Measurements from ENCODE around the gene GASK1A. TPM values are rescaled to one million over a fixed set of nuclear protein-coding genes. Genes with fewer than 3 reads are reported as not detected.

GASK1A gene
- total RNA-seq, 1 donor from 2014 or later, result 2.1 TPM

DNA sequence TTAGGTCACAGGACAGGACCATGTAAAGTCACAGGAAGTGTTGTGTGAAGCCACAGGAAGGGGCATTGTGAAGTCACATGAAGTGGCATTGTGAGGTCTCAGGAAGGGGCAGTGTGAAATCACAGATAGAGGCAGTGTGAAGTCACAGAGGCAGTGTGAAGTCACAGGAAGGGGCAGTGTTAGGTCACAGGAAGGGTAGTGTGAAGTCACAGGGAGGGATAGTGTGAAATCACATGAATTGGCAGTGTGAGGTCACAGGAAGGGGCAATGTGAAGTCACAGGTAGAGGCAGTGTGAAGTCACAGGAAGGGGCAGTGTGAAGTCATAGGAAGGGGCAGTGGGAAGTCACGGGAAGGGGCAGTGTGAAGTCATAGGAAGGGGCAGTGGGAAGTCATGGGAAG is 37.9 kb downstream of the GASK1A start:
- no peaks in the 10 kb centered on the region for H3K36me3 Mint-ChIP-seq (ENCODE audit: low read depth)
- no peak overlapping the region for H3K4me3 Mint-ChIP-seq
- no peaks in the 10 kb centered on the region for H3K9me3 Mint-ChIP-seq
- H3K27ac Mint-ChIP-seq (ENCODE audit: unreplicated experiment), result no peak overlapping the region
- no peaks in the 10 kb centered on the region for H3K27me3 Mint-ChIP-seq (ENCODE audit: low read depth)
- no peaks in the 10 kb centered on the region for H3K4me1 Mint-ChIP-seq
- DNase-seq (ENCODE audit: low read depth, low spot score), result no peak
- TF ChIP-seq, protein P1, sequence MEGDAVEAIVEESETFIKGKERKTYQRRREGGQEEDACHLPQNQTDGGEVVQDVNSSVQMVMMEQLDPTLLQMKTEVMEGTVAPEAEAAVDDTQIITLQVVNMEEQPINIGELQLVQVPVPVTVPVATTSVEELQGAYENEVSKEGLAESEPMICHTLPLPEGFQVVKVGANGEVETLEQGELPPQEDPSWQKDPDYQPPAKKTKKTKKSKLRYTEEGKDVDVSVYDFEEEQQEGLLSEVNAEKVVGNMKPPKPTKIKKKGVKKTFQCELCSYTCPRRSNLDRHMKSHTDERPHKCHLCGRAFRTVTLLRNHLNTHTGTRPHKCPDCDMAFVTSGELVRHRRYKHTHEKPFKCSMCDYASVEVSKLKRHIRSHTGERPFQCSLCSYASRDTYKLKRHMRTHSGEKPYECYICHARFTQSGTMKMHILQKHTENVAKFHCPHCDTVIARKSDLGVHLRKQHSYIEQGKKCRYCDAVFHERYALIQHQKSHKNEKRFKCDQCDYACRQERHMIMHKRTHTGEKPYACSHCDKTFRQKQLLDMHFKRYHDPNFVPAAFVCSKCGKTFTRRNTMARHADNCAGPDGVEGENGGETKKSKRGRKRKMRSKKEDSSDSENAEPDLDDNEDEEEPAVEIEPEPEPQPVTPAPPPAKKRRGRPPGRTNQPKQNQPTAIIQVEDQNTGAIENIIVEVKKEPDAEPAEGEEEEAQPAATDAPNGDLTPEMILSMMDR (conservative IDR thresholded peaks at IDR 0.05), result no peak

GRCh38 chr3:43017593-43018195 is 38.6 kb downstream of the GASK1A start:
- no peaks in the 10 kb centered on the region for H3K27me3 Mint-ChIP-seq (ENCODE audit: low read depth)
- H3K4me1 Mint-ChIP-seq, result no peaks in the 10 kb centered on the region
- H3K36me3 Mint-ChIP-seq (ENCODE audit: low read depth), result no peaks in the 10 kb centered on the region
- TF ChIP-seq, protein P1 (conservative IDR thresholded peaks at IDR 0.05), result no peak
- no peak for DNase-seq (ENCODE audit: low read depth, low spot score)
- no peaks in the 10 kb centered on the region for H3K9me3 Mint-ChIP-seq
- no peak overlapping the region for H3K27ac Mint-ChIP-seq (ENCODE audit: unreplicated experiment)
- no peak overlapping the region for H3K4me3 Mint-ChIP-seq

- Mint-ChIP-seq H3K27ac (ENCODE audit: unreplicated experiment) (no peak overlapping the region), H3K9me3 (no peaks in the 10 kb centered on the region), H3K27me3 (ENCODE audit: low read depth) (no peaks in the 10 kb centered on the region), H3K4me1 (no peaks in the 10 kb centered on the region), H3K4me3 (no peak overlapping the region), H3K36me3 (ENCODE audit: low read depth) (no peaks in the 10 kb centered on the region)
- TF ChIP-seq, protein P1 (conservative IDR thresholded peaks at IDR 0.05), result no peak
- no peak for DNase-seq (ENCODE audit: low read depth, low spot score)
These were observed 39.1 kb downstream of the GASK1A start for GRCh38 chr3:43018246-43018645.

DNA sequence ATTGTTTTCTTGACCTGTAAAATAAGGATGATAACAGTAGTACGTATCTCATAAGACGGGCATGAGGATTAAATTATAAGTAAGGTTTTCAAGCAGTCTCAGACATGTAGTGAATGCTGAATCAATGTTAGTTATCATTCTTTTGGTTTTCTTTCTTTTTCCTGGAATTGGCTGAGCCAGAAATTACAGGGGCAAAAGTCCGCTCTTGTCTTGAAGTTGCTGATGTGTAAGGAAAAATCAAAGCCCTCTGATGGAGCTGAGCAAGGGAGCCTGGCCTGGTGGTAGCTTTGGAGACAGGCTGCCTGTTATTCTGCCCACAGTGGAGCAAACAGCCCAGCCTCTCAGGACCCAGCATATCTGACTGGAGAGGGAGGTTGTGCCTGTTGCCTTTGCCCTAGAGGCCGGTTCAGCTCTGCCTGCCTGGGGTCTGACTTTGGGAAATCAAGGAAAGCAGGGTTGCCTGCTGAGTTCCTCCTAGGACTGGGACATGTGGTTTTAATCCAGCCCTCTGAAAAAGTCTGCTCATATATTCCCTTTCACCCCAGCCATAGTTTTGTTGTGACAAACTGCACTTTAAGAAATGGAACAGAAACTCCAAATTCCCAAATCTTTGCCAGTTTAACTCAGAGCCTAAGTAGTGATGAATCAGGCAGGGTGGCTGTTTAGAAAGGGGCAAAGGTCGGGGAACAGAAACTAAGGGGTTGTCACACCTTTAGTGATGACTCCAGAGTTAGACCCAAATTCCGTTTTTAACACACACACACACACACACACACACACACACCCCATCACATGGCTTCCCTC is 40.1 kb downstream of the GASK1A start:
- DNase-seq (ENCODE audit: low read depth, low spot score), result no peak
- Mint-ChIP-seq H3K9me3 (no peaks in the 10 kb centered on the region), H3K27me3 (ENCODE audit: low read depth) (no peaks in the 10 kb centered on the region), H3K4me1 (no peaks in the 10 kb centered on the region), H3K4me3 (no peak overlapping the region), H3K27ac (ENCODE audit: unreplicated experiment) (no peak overlapping the region), H3K36me3 (ENCODE audit: low read depth) (no peaks in the 10 kb centered on the region)
- TF ChIP-seq, protein P1 (conservative IDR thresholded peaks at IDR 0.05), result no peak

DNA sequence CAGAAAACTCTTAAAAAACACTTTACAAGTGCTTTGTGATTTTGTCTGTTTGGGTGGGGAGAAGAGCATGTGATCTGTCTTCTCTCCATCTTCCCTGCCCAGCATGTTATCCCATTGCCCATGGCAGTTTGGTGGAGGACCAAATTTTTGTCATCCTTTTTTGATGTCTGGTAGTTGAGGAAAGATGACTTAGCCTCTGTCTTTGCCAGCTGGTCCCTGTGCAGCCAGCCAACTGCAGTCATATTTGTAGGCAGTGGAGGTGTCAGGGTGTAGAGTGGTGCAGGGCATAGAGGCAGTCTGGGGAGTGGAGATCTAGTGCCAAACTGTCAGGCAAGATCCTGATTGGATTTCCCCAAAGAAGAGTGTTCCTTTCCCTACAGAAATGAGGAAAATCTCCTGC is 40.7 kb downstream of the GASK1A start:
- Mint-ChIP-seq H3K4me3 (no peak overlapping the region), H3K4me1 (no peaks in the 10 kb centered on the region), H3K27ac (ENCODE audit: unreplicated experiment) (no peak overlapping the region), H3K36me3 (ENCODE audit: low read depth) (no peaks in the 10 kb centered on the region), H3K27me3 (ENCODE audit: low read depth) (no peaks in the 10 kb centered on the region), H3K9me3 (no peaks in the 10 kb centered on the region)
- DNase-seq (ENCODE audit: low read depth, low spot score), result no peak
- TF ChIP-seq, protein P1 (conservative IDR thresholded peaks at IDR 0.05), result no peak

Measured in neural crest cell (in vitro differentiated cells).